HG03060 (cell line): ENCODE data around the gene SRL.
"Not testable (repeated sequence)": the region's sequence is repeated elsewhere in the genome, so short reads cannot be mapped to it uniquely, and the experiment has no call there.

Experiments
- ATAC-seq: cut with Tn5 transposase; IDR thresholded peaks from one replicate; pipeline ENCODE4 v1.9.1; 2021; ENCODE audit warnings: low read depth, moderate number of reproducible peaks; ENCODE audit not compliant: unreplicated experiment

Gene SRL

GRCh38 chr16:4231367-4231766 lies 10.5 kb downstream of the SRL start:
- ATAC-seq: no peak

DNA sequence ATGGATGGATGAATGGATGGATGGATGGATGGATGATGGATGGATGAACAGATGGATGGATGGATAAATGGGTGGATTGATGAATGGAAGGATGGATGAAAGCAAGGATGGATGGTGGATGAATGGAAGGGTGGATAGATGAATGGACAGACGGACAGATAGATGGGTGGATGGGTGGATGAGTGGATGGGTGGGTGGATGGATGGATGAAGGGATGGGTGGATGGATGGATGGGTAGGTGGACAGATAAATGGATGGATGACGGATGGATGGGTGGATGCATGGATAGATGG lies 14.9 kb downstream of the SRL start:
- no peak for ATAC-seq

DNA sequence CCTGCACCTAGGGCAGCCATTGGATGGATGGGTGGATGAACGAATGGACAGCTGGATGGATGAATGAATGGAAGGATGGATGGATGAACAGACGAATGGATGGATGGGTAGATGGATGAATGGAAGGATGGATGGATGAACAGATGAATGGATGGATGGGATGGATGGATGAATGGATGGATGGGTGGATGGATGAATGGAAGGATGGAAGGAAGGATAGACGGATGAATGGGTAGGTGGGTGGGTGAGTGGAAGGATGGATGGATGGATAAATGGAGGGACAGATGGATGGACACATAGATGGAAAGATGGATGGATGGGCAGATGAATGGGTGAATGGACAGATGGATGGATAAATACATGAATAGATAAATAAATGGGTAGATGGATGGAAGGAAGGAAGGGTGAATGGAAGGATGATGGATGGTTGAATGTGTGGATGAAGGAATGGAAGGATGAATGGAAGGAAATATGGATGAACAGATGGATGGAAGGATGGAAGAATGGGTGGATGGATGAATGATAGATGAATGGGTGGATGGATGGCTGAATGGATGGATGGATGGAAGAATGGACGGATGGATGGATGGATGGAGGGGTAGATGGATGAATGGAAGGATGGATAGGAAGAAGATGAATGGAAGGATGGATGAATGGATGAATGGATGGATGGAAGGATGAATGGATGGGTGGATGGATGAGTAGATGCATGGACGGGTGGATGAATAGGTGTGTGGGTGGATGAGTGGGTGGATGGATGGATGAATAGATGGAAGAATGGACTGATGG lies 15.4 kb downstream of the SRL start:
- no peak for ATAC-seq

DNA sequence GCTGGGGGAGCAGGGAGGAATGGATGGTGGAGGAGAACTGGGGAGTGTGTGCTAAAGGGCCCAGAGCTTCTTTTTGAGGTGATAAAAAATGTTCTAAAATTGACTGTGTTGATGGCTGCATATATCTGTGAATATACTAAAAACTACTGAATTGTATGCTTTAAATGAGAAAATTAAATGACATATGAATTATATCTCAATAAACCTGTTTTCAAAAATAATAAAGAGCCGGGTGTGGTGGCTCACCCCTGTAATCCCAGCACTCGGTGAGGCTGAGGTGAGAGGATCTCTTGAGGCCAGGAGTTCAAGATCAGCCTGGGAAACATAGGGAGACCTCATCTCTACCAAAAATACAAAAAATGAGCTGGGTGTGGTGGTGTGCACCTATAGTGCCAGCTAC lies 16.8 kb downstream of the SRL start:
- ATAC-seq: no peak

- ATAC-seq: no peak
Observed at GRCh38 chr16:4220358-4220757, 21.5 kb downstream of the SRL start.

DNA sequence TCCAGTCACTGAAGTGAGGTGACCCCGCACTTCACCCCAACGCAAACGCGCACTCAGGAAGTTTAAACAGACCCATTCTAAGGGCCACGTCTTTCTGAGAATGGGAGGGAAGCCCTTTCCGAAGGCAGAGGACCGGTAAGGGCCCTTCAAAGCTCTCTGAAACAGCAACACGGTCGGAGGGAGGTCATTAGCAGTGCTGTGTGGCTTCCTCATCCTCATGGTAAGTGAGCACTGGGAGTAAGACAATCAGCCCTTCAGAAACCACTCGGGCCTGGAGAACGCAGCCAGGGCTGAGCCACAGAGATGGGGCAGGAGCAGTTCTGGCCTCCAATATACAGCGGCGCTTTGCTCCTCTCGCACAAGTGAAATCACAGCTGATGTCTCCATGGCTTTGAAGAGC lies 23.7 kb downstream of the SRL start:
- ATAC-seq: no peak

DNA sequence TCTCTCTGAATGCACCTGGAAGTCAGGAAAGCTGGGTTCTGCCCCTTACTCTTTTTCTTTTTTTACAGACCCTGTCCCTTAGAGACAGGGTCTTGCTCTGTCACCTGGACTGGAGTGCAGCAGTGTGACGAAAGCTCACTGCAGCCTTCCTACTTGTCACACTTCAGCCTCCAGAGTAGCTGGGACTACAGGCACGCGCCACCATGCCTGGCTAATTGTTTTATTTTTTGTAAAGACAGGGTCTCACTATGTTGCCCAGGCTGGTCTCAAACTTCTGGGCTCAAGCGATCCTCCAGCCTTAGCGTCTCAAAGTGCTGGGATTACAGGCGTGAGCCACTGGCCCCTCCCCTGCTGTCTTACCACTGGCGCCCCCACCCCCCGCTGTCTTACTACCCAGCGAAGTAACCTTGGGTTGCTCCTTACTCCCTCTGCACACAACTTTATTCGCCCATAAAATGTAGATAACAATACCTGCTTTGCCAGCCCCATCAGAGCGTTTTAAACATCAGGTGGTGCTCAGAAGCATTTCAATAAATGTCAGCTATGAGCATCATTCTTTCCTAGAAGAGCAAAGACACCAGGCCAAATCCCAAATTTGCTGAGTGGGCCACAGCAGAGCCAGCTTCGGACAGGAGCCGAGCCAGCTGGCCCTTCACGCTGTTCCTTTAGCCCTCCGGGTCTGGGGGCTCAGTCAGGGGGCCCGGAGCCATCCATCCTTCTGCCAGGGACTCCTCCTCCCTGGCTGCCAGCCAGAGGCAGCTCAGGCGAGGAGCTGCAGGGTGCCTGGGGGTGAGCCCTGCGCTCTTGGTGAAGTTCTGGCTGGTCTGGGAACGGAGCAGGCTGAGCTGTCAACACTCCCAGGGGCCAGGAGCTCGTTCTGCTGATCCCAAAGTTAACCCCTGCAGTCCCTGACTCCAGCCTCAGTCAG lies 24.4 kb downstream of the SRL start:
- no peak for ATAC-seq

GRCh38 chr16:4216596-4216995 lies 25.3 kb downstream of the SRL start:
- ATAC-seq: no peak

GRCh38 chr16:4215106-4215505 lies 26.8 kb downstream of the SRL start:
- ATAC-seq: no peak

- ATAC-seq: no peak
Observed at GRCh38 chr16:4214215-4214621, 27.7 kb downstream of the SRL start.

DNA sequence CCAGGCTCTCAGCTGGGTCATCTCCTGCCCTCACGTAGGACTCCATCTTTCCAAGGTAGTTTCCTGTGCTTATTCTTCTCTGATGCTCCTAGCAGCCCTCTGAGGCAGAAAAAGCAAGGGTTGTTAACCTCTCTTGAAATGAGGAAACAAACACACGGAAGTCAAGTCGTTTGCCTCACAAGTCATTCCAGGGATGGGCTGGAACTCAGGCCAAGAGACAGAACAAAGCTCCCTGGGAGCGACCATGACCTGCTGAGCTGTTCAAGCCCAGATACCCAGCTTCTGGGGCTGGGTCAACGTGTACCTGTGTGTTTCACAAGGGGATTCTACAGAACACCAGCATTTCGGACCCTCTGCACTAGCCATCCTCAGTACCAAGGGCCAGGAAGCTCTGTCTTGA lies 28.1 kb downstream of the SRL start:
- ATAC-seq: no peak

GRCh38 chr16:4212934-4213296 lies 29.0 kb downstream of the SRL start:
- no peak for ATAC-seq

- no peak for ATAC-seq
Observed at GRCh38 chr16:4212211-4212933, 29.5 kb downstream of the SRL start.

DNA sequence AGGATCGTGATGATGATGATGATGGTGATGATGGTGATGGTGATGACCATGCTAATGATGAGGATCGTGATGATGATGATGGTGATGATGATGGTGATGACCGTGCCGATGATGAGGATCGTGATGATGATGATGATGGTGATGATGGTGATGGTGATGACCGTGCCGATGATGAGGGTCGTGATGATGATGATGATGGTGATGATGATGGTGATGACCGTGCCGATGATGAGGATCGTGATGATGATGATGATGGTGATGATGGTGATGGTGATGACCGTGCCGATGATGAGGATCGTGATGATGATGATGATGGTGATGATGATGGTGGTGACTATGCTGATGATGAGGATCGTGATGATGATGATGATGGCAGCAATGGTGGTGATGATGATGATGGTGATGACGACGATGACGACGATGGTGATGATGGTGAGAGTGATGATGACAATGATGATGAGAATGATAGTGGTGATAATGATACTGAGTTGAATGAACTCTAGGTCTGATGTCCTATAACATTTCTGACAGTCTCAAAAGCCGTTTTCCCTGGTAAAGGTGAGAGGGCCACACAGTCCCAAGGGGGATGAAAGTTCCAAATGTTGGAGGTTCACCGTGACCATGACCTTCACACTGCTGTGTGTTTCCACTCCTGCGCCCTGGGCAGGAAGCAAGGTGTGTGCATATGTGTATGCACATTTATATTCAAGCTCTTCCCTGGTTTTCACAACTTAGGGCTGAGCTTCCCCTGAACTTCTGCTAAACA lies 30.3 kb downstream of the SRL start:
- not testable (repeated sequence) for ATAC-seq

GRCh38 chr16:4209666-4210065 lies 32.2 kb downstream of the SRL start:
- no peak for ATAC-seq

- no peak for ATAC-seq
Observed at GRCh38 chr16:4208341-4208751, 33.5 kb downstream of the SRL start.

DNA sequence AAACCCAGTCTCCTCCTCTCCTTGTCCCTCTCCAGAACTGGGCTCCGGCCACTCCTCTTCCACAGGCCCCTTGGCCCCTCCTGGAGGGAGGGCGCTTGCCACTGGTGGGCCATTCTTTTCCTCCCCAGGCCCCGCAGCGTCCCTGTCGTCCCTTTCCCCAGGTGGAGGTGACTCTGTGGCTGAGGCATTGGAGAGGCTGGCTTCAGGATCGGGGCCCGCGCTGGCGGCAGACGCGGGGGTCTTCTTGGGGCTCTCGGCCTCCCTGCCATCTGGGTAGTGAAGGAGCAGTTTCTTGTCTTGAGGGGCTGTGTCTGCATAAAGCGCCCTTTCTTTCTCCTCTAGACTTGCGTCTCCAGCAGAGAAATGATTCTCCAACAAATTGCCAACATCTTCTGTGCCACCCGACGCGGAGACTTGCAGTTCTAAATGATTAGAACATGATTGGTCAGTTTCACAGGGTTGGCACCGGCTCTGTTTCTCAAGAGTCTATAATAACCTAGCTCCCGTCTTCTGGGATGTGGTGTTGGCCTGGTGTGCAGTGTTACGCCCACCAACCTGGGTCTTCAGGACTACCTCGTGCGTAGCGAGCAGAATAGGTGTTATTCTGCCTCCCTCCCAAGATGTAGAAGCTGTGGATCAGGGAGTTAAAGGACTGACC lies 34.1 kb downstream of the SRL start:
- no peak for ATAC-seq

DNA sequence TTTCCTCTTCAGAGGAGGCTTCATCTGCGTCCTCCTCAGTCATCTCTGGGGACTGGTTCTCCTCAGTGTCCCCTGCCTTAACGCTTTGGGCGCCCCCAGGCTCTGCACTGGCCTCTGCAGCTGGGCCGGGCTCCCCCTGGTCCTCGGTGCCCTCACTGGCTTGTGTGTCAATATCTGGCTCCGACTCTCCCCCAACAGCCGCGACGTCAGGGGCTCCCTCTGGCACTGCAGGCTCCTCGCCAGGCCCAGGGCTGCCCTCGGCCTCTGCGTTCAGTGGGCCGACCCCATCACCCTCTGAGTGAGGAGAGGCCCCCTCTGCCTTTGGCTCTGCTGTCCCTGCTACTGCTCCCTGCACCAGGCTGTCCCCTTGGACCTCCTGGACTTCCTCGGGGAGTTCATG lies 34.7 kb downstream of the SRL start:
- no peak for ATAC-seq

GRCh38 chr16:4206680-4207079 lies 35.2 kb downstream of the SRL start:
- no peak for ATAC-seq

GRCh38 chr16:4205971-4206370 lies 35.9 kb downstream of the SRL start:
- no peak for ATAC-seq
